Cortex of kidney (tissue), 1 donor: Measurements from ENCODE around the gene VSIG2.
"Not testable (repeated sequence)": the region's sequence is repeated elsewhere in the genome, so short reads cannot be mapped to it uniquely, and the experiment has no call there.

Source experiments
- DNase-seq: peaks from one replicate; lab custom pipeline; 2025; lab: John Stamatoyannopoulos, UW

The VSIG2 gene, protein sequence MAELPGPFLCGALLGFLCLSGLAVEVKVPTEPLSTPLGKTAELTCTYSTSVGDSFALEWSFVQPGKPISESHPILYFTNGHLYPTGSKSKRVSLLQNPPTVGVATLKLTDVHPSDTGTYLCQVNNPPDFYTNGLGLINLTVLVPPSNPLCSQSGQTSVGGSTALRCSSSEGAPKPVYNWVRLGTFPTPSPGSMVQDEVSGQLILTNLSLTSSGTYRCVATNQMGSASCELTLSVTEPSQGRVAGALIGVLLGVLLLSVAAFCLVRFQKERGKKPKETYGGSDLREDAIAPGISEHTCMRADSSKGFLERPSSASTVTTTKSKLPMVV

DNA sequence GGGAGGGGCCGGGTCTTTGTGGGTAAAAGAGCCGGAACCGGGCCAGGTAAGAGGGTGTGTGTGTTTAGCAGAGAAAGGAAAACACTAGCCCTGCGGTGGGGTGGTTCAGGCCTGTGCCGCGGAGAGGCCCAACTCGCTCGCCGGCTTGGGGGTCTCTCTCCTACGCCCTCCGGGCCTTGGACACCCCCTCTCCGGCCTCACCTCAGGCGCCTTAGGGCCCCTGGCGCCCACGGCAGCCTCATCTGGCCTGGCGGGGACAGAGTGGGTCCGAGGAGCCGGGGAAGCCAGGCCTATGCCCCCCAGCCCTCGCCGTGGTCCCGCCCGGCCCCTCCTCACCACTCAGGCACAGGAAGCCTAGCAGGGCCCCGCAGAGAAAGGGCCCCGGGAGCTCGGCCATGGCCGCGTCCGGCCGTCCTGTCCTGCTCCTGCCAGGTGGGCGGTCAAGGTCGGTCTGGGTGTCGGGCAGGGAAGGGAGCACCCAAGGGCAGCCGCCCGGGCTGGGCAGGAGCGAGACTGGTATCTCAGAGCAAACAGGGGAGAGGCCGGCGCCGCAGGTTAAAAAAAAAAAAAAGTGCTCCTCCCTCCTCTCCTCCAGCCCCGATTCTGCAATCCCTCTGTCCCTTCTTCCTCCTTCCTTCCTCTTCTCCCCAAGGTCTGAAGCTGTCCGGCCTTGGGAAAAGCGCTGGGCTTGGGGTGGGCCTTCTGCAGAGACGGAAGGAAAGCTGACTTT lies at the start of gene VSIG2:
Gene VSIG2 (minus strand): TSS at position 515 of the 730 bp plus-strand sequence. CDS start 118 bp downstream, at position 397.
- DNase-seq: no peak

DNA sequence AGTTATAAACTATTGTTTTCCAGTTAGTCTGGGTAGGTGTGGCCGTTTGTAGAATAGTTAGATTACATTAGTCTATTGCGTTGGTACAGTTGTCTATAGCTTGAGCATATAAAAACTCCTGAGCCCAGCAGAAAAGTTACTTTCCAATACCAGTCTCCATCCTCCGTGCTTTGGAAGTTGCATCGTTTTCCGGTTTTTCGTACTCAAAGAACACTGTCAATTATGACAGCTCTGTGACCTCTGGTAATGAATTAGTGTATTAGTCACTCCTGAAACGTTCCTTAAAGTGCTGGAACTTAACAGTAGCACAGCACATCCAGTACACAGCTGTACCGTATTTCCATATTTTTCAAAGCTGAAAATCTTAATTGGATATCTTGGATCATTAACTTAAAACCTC lies 49.0 kb upstream of the VSIG2 start:
- no peak for DNase-seq

DNA sequence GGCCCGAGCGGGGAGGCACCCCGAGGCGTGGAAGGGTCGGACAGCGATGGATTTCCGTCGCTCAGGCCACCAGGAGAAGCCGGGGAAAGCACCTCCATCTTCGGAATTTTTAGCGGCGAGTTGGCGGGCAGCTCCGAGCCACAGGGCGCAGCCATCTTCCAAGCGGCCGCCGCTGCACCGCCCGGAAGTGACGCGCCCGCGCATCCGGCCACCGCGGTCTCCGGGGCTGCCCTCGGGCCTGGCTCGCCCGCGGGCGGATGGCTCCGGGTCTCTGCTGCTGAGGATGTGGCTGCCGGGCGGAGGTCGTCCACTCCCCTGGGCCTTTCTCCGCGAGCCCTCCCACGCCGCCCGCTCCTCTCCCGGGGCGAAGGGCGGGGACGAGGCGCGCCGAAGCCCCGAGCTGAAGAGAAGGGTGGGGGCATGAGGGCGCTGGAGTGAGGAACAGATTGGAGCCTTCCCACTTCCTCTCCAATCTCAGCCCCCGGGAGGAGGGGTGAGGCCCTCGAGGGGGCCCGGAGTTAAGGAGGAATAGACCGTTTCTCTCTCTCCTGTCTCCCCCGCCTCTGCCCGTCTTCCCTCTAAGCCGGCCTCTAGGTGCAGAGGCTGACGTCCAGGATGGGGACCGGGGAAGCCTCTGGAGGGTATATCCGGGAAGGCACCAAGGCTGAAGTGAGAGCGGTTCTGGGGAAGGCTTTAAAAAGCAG lies 48.3 kb upstream of the VSIG2 start, which contains the start of gene MSANTD2:
Gene MSANTD2 (minus strand): TSS at position 181 of the 704 bp plus-strand sequence. CDS start 26 bp downstream, at position 155.
- no peak for DNase-seq

DNA sequence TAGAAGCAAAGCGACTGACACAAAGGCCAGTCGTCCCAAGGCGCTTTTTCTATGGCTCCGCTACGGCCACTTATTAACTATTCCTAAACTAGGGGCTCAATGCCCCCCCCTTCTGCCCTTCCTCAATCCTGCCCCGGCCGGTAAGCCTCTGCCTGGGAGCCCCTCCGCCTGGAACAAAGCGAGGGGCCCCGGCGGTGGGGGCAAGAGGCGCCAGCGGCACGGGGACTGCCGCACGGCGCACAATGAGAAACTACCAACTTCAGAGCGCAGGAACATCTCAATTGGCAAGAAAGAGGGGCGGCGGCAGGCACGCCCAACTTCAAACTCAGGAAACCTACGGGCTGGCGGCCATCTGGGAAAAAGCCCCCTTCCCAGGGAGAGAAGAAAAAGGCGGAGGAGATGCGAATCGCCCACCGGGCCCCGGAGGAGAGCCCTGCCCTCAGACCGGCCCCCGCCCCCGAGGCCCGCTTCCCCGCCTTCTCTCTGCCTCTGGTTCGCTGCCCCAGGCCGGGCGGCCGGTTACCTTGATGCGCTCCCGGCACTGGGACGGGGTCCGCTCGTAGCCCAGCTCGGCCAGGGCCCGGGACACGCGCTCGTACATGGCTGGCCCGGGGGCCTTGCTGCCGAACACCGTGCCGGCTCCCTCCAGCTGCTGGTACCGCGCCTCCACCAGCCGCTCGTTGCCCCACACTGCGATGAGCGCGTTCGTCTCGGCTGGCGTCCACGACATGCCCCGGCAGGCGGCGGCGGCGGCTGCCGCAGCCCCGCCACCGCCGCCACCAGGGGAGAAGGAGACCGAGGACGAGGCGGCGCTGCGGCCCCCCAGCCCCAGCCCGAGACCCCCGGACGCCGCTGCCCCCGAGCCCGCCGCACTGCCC lies 47.5 kb upstream of the VSIG2 start:
- DNase-seq: no peak

DNA sequence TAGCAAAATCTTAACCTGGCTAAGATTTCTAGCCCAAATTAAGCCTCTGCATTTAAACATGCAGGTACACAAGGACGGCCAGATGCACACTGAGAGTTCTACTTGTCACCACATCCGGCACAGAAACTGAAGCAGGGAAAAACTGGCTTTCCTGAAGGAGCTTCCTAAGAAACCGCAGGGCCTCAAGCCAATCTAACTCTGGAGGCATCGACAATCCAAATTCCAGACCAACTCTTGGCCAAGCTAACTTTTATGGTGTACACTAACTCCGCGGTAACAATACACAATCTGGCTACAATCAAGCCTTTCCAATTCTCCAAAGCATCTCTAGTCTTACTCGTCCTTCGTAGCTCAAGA lies 46.9 kb upstream of the VSIG2 start:
- no peak for DNase-seq

DNA sequence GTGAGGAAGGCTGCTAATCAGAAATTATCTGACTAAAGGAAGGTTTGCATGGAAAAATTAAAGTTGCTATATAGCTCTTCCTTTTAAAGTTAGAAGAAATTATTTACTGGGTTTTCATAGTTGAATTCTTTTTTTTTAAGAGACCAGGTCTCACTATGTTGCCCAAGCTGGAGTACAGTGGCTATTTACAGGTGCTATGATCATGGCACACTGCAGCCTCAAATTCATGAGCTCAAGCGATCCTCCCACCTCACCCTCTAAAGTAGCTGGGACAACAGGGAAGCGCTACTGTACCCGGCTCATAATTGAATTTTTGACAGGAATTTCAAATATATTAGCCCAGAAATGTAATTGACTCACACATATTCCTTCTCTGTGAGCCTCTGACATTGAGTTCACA lies 44.3 kb upstream of the VSIG2 start:
- no peak for DNase-seq

DNA sequence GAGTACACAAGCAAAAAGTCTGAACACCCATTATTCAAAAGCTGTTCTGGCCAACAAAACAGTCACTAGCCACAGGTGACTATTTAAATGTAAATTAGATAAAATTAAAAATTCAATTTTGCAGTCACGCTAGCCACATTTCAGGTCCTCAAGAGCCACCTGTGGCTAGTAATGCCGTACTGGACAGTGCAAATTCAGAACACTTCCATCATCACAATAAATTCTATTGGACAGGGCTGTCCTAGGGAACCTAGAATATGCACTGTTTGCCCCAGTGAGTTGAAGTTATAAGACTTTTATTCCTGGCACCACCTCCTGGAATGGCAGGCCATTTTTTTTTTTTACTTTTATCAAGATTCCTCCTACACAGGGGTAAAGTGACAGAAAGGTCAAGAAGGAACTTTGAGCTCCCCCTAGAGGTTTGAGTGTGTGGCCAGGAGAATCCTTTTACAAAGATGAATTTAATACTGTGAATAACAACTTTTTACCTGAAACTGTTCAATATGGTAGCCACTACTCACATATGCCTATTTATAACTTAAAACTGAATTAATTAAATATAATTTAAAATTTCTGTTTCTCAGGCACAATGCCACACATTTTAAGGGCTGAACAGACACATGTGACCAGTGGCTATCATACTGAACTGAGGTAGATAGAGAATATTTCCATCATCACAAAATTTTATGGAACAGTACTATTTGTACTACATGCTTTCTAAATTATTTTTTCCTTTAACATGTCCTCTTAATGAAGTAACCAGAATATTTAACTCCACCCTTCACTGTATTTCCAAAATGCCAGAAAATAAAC lies 41.6 kb upstream of the VSIG2 start:
- no peak for DNase-seq

DNA sequence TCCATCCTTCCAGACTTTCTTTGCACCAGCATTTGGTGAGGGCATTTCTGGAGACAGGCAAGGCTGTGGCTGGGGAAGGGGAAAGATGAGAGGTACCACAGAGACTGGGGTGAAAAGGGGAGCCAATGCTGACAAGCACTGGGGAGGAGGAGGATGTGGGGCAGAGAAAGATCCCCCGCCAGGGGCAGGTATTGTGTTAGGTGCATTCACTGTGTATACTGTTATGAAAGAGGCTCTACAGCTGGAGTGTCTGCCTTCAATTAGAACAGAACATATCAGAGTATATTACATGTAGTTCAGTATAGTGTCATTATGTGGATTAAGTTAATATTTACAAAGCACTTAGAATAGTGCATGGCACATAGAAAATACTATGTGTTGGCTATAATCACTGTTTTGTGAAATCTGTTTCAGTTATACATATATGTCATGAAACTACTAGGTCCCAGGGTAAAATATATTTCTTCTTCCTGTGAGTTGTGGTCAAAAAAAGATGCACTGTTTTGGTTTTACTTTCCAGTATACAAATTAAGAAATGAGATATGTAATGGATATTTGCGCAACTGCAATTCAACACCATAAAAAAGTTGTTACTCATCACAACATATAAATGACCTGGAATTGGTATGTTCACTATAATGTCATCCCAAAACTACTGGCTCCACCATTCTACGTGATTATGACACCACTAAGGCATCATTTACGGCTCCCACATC lies 39.7 kb upstream of the VSIG2 start:
- DNase-seq: no peak

DNA sequence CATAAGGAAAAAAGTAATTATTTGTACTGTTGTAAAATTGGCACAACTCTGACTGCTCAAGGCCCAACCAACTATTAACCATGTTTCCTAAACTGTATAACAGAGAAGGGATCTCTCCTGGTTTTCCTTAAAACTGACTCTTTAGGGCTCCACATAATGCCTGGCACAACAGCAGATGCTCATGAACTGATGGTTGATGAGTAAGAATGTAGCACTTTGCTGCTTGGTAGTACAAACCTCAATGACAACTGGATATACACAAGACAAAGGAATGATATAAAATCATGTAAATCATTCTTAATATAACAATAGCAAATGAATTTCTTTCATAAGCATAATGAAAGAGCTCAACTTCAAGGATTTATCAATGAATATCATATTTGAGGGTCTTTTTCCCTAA lies 36.5 kb upstream of the VSIG2 start:
- DNase-seq: no peak

DNA sequence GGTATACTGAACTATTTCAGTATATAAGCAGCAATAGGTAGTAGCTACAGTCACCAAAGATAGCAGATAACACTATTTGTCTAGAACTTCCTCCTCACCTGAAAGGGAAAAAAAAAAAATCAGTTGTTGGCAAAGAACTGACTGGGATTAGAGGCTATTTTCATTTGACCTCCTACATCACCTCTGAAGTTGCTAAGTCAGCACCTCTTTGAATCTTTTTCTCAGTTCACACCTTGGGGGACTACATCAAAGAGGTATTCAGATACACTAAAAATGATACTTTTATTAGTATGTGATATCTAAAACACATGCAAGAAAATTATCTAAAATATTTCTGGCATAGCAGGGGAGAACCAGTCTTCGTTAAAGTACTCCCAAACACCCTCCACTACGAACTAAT lies 32.0 kb upstream of the VSIG2 start:
- DNase-seq: no peak

DNA sequence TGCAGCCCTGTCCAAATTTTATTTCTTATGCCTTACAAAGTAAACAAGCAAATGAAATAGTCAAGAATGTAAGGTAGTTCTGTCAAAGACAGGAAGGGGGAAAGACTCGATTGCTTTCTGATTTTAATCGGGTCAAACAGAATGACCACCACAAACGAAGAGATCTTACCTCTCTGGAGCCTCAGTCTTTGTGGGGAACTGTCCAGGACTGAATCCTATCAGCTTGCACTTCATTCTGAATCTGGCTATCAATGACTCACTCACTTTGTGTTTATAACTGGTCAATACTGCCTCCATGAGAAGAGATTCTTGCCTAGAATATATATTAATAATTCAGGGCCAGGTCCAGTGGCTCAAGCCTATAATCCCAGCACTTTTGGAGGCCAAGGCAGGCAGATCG lies 30.9 kb upstream of the VSIG2 start:
- no peak for DNase-seq

DNA sequence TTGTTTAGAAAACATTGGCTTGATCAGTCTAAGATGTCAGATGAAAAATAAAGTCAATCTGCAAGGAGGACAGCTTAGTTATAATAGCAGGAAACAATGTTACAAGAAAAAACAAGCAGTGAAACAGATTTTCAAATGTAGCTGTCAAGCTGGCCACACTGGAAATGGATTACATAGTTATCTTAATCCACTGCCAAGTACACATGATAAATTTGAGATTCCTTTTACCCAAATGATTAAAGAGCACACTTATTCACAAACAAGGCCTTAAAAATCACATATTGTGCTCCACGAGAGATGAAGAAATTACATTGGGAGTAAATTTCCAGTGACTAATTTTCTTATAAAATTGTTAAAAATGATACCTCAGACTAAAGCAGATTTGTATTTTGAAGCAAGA lies 27.5 kb upstream of the VSIG2 start:
- no peak for DNase-seq

DNA sequence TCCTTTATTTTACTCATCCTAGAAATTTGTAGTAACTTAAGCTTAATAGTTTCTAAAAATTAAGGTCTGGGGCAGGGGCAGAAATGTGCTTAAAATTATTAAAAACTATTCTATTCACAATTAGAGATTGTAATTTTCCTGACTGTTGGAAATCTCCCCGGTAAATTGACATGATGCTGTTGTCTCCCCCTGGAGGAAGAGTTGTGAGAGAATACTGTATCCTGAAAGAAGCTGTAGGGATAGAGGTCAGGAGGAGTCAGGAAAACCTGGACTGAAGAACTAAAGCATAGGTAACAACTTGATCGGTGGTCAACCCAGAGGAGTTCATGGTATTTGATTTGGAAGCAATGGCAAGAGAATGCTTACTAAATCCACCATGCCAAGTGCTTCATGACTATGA lies 26.2 kb upstream of the VSIG2 start:
- no peak for DNase-seq

DNA sequence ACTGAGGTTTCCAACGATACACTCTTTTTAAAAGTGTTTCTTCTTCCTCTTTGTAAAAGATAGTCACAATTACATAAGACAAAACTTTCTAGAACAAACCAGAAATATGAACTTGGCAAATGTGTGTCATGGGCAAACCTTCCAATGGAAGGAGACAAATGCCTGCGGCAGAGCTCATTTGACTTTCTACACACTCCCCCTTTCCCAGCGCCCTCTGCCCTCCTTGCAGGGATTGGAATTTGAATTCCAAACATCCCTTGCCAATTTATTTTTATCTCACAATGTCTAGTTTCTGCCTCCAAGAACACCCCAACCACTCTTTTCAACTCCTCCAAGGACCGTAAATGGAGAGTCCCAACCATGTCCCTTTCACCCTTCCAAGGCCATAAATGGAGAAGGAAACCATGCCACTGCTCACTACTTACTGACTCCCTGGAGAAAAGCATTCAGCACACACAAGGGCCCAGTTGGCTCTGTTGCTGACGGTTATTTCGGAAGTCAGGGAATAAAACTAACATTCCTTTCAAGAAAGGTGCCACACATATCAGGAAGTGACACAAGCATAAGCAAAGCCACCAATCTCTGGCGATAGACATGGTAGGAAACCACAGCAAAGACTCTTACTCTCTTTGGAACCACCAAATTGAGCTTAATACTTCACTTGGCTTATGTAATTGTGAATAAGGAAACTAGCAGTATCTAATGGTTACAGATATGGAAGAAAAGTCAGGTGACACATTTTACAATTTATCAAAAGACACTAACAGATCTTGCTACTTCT lies 25.0 kb upstream of the VSIG2 start:
- no peak for DNase-seq

DNA sequence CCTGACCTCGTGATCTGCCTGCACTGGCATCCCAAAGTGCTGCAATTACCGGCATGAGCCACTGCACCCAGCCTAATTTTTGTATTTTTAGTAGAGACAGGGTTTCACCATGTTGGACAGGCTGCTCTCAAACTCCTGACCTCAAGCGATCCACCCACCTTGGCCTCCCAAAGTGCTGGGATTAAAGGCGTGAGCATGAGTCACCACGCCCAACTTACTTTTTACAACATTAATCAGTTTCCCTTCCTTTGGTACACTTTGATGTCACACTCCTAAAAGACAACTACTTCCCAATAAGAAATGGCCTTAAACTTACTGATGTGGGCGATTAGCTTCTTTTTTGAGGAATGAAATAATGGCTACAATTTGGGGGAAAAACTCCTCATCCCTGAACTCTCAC lies 18.9 kb upstream of the VSIG2 start:
- DNase-seq: not testable (repeated sequence)

DNA sequence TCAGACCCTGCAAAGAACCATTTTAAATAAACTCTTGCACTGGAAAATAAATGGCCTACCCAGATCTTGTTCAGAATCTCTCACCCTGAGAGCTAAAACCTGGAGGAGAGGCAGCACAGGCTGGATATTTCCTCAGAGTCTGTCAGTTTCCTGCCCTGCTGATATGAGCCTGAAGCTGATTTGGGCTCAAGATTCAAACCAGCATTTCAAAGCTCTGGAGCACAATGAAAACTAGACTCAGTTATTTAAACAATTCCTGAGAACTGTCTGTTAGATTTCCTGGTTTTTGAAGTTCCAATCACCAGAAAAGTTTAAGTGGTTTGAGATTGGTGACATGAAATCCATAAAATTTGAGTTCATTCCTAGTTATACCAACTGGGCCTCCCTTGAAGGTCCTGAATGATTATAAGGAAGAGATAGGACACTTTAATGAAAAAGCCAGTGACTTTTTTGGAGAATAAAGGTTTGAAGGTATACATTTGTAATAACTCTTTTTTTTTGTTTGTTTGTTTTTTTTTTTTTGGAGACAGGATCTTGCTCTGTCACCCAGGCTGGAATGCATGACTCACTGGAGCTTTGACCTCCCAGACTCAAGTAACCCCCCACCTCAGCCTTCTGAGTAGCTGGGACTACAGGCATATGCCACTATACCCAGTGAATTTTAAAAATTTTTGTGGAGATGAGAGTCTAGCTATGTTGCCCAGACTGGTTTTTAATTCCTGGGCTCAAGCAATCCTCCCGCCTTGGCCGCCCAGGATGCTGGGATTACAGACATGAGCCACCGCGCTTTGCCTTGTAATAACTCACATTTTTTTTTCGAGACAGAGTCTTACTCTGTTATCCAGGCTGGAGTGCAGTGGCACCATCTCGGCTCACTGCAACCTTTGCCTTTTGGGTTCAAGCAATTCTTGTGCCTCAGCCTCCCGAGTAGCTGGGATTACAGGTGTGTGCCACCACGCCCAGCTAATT lies 18.0 kb upstream of the VSIG2 start:
- DNase-seq: no peak

DNA sequence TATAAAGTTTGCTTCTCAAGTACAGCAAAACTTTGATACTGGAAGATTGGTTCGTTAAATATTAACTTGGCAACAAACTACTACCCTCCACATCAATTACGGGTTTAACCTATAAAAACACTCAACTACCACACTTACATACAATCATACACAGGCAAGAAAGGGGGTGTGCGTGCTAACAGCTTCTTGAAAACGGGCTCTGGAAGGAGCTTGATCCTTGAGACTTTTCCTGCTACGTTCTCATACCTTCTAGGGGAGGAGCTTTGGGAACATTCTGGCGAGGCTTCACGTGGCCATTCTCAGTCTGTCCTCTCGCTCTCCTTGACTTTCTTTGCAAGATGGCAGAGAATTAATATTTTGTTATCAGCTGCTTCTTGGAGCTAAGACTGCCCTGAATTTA lies 16.9 kb upstream of the VSIG2 start:
- no peak for DNase-seq

DNA sequence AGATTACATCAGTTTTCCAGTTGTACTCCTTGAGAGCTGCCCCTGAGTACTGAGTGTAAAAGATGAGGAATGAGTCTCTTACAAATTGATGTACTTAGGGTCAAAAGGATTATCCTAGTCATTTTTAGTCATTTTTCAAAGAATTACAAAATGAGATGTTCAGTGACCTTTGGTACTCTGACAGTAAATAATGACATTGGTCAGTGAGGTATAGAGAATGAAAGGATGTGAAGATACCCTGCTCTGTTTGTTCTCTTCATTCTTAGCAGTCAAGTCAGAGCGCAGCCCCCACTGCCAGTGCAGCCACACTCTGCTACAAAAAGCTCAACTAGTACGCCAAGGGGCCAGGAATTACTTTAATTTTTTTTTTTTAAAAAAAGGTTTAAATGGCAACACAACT lies 14.1 kb upstream of the VSIG2 start:
- DNase-seq: no peak
